Activated CD4-positive, CD25-positive, alpha-beta regulatory T cell treated with anti-CD3 and anti-CD28 coated beads, Interleukin-2, amount 50 U/mL, for 16 hours (primary cell): ENCODE results near the gene ANO8.
"Not testable (repeated sequence)": the region's sequence is repeated elsewhere in the genome, so short reads cannot be mapped to it uniquely, and the experiment has no call there.

Experiments
- DNase-seq: peaks from one replicate; pipeline ENCODE4 v3.0.0-alpha.2; 2020; ENCODE audit warnings: low read depth, low spot score

ANO8 gene

GRCh38 chr19:17292301-17293074 lies 42.2 kb downstream of the ANO8 start:
- DNase-seq = peak; percentile 42

- no peak for DNase-seq
Measured at GRCh38 chr19:17289489-17289888, 45.2 kb downstream of the ANO8 start.

GRCh38 chr19:17286752-17287151 lies 47.9 kb downstream of the ANO8 start:
- no peak for DNase-seq

GRCh38 chr19:17286263-17286662 lies 48.4 kb downstream of the ANO8 start:
- DNase-seq = no peak

GRCh38 chr19:17285415-17286135 lies 49.1 kb downstream of the ANO8 start:
- DNase-seq = no peak

GRCh38 chr19:17283504-17283996 lies 51.1 kb downstream of the ANO8 start:
- DNase-seq = no peak

- peak; percentile 42 for DNase-seq
Measured at GRCh38 chr19:17282488-17283125, 52.0 kb downstream of the ANO8 start.

GRCh38 chr19:17281391-17282304 lies 53.0 kb downstream of the ANO8 start, which contains the start of gene ANKLE1:
Gene ANKLE1, plus strand, starts transcription at chr19:17281901. Its CDS starts 20 bp downstream, at chr19:17281921.
- DNase-seq = no peak

GRCh38 chr19:17279436-17279835 lies 55.2 kb downstream of the ANO8 start:
- DNase-seq = no peak

GRCh38 chr19:17275441-17276175 lies 59.0 kb downstream of the ANO8 start:
- no peak for DNase-seq

GRCh38 chr19:17274892-17275291 lies 59.8 kb downstream of the ANO8 start:
- not testable (repeated sequence) for DNase-seq
